ENCODE data around the gene AQP12A.
"Not testable (repeated sequence)": the region's sequence is repeated elsewhere in the genome, so short reads cannot be mapped to it uniquely, and the experiment has no call there.

The AQP12A gene

GRCh38 chr2:240687741-240688552 lies 3.7 kb upstream of the AQP12A start:
- no peak for DNase-seq (ENCODE audit: low spot score)

DNA sequence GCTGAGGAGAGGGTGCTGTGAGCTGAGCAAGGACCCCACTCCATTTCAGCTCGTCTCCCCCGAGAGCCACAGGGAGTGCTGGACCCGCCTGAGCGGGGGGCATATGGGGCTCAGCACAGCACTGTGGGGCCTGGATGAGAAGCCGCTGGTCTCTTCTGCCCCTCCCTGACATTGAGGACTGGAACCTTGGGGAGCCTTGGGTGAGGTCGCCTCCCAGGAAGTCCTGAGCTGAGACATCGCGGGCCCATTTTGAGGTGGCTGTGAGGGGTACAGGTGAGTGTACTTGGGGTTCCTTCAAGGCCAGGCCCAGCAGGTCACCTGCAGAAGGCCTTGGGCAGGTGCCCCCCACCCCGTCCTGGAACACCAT lies 3.1 kb upstream of the AQP12A start:
- no peak for DNase-seq (ENCODE audit: low spot score)

GRCh38 chr2:240689975-240690374 lies 1.7 kb upstream of the AQP12A start:
- DNase-seq (ENCODE audit: low spot score) = no peak

DNA sequence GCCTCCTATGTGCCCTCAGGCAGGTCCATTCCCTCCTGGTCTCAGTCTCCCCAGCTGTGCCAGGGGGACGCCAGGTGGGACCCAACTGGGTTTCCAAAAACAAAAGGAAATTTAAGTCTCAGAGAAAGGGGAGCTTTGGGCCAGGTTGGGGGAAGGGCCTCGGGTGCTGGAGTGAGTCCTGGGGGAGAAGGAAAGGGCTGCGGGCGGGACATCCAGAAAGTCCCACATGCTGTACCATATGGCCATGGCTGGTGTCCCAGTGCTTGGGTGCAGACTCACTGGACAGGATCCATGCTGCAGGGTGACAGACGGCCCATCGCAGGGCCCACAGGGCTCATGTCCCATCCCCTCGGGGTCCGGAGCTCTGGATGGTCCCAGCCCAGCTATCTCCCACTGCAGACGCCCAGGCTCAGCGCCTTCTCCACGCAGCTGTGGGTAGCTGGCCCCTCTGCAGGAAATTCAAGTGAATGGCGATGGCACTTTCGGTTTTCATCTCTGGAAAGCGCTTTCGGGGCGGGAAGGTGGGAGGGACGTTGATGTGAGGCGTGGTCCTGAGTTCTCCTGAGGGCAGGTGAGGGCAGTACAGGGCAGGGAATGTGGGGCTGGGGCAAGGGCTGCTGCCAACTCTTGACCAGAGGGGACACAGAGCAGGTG lies 1.1 kb upstream of the AQP12A start:
- DNase-seq (ENCODE audit: low spot score) = peak; percentile 84

GRCh38 chr2:240691075-240691427 lies 615 bp upstream of the AQP12A start:
- DNase-seq (ENCODE audit: low spot score) = not testable (repeated sequence)

DNA sequence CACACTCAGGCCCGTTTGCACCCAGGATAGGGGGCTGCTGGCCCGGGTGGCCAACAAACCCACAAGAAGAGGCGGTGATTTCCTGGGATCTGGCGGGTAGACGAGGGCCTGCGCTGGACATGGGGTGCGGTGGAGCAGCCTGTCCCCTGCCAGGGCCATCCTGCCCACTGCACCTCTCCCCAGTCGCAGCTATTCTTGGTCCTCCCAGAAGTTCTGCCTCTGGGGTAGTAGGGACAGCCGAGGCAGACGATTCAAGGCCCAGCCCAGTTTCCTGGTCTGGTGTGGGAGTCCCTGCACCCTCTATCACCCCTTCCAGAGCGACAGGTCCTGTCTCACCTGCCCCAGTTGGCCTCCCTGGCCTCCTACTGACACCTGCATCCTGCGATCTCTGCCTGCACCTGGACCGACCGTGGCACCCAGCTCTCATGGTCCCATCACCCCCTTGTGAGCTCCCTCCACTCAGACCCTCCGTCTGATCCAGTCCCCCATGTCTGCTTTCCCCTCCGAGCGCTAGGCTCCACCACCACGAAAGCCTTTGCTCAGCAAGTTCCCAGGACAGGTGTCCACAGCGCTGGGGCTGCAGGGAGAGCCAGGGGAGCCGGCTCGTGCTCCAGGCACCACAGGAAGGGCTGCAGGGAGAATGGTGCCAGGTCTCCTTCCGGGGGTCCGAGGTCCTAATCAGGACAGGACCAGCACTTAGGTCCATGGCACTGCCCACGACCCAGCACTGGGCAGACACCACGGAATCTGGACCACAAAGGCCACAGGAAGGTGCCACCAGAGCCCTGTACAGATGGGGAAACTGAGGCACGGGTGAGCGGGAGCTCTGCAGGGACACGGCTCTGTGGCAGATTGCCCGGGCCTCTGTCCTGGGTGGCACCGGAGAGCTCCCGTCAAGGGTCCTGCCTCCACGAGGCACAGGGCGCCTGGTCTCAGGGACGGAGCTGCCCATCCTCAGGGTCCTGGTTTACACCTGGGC lies 1.2 kb downstream of the AQP12A start:
- DNase-seq (ENCODE audit: low spot score) = not testable (repeated sequence)

- not testable (repeated sequence) for DNase-seq (ENCODE audit: low spot score)
These were observed 2.6 kb downstream of the AQP12A start for GRCh38 chr2:240694304-240694703.

DNA sequence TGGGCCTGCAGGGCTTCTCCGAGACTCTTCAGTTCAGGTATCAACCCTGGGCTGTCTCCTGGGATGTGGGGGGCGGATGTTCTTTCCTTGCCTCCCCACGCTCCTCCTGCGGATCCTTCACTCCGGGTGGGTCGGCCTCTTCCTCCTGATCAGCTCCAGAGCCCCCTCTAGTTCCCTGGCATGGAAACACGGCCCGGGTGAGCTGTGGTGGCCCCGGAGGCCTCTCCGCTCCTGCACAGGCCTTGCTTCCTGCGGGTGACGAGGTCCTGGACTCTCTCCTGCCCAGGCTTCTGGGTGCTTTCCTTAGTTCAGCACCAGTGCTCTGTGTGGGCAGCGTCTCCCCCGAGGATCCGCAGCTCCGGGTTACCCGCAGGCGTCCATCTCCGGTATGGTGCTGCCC lies 3.9 kb downstream of the AQP12A start:
- not testable (repeated sequence) for DNase-seq (ENCODE audit: low spot score)

- DNase-seq (ENCODE audit: low spot score) = not testable (repeated sequence)
These were observed 4.8 kb downstream of the AQP12A start for GRCh38 chr2:240696469-240696868.

GRCh38 chr2:240698852-240699561 lies 7.3 kb downstream of the AQP12A start:
- DNase-seq (ENCODE audit: low spot score) = not testable (repeated sequence)

GRCh38 chr2:240699835-240700234 lies 8.2 kb downstream of the AQP12A start:
- not testable (repeated sequence) for DNase-seq (ENCODE audit: low spot score)

DNA sequence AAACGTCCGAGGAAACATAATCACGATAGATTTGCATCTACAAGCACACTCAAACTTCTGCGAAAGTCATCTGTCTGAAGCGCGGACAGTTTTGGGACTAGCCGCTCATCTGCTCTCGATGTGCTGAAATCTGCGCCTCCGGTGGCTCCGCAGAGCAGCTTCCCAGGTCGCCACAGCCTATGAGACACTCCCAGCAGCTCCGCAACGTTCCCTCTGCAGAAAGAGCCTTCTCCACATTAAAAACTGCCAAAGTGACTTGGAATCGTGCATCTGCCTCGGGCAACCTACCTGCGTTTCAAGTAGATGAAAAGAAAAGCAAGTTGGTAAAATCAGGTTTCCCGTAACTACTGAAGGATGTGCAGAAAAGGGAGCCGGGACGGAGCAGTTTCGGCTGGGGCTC lies 8.9 kb downstream of the AQP12A start:
- not testable (repeated sequence) for DNase-seq (ENCODE audit: low spot score)

GRCh38 chr2:240701091-240701735 lies 9.5 kb downstream of the AQP12A start:
- DNase-seq (ENCODE audit: low spot score) = no peak

GRCh38 chr2:240701736-240702639 lies 10.3 kb downstream of the AQP12A start:
- no peak for DNase-seq (ENCODE audit: low spot score)

- no peak for DNase-seq (ENCODE audit: low spot score)
These were observed 11.0 kb downstream of the AQP12A start for GRCh38 chr2:240702640-240703011.

GRCh38 chr2:240703417-240704341 lies 12.0 kb downstream of the AQP12A start:
- no peak for DNase-seq (ENCODE audit: low spot score)

- DNase-seq (ENCODE audit: low spot score) = no peak
These were observed 13.0 kb downstream of the AQP12A start for GRCh38 chr2:240704651-240705050.

DNA sequence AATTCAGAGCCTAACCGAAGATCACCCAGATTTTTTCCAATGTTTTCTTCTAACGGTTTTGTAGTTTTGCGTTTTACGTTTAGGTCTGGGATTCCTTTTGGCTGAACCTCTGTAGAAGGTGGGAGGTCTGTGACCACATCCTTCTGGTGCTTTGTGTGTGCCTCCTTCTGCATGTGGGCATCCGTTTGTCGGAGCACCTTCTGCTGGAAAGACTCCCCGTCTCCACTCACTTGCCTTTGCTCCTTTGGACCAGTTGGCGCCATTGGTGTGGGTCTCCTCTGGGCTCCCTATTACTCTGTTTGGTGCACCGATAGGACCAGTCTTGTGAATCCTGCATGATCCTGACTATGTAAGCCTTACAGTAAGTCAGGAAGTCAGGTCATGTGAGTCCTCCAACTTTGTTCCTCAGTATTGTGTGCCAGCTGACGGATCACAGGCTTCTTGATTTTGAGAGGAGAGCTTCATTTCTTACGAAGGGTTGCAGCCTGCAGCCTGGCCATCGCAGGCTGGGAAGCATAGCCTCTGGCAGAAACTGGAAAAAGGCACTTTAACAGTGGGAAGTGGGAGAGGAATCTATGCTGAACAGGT lies 13.6 kb downstream of the AQP12A start:
- no peak for DNase-seq (ENCODE audit: low spot score)
